ENCODE results near the gene TTI1.

TTI1 gene

GRCh38 chr20:37984018-37984785 is 49.1 kb downstream of the TTI1 start:
- Histone ChIP-seq H2AFZ (ENCODE audit: low read depth, low read length) (no peak overlapping the region), H3K9me3 (ENCODE audit: insufficient read depth, low read length, severe bottlenecking) (no peaks in the 10 kb centered on the region), H3K4me1 (ENCODE audit: insufficient read depth, low read length) (no peaks in the 10 kb centered on the region), H4K20me1 (ENCODE audit: insufficient read depth, low read length) (no peaks in the 10 kb centered on the region), H3K9ac (ENCODE audit: low read depth, low read length) (no peak overlapping the region), H3K4me3 (ENCODE audit: low read depth in 1 of 2, low read length in 2 of 2) (no peak overlapping the region), H3K4me2 (ENCODE audit: insufficient read depth, low read length) (no peak overlapping the region), H3K79me2 (ENCODE audit: insufficient read depth, low read length) (no peaks in the 10 kb centered on the region), H3K27me3 (ENCODE audit: insufficient read depth, low read length, poor library complexity) (no peaks in the 10 kb centered on the region), H3K27ac (ENCODE audit: low read length) (no peak overlapping the region), H3K36me3 (ENCODE audit: insufficient read depth, low read length) (peaks cover 69% of the 10 kb centered on the region)
- ATAC-seq (ENCODE audit: insufficient read depth, low read depth) (no peak), DNase-seq (no peak)
- no peak for TF ChIP-seq EZH2 (IDR thresholded peaks at IDR 0.05; ENCODE audit: borderline replicate concordance, low read depth, low read length, severe bottlenecking)
- no peak for TF ChIP-seq CTCF (IDR thresholded peaks at IDR 0.05; ENCODE audit: borderline replicate concordance, extremely low read depth, low read length, poor library complexity, severe bottlenecking)

DNA sequence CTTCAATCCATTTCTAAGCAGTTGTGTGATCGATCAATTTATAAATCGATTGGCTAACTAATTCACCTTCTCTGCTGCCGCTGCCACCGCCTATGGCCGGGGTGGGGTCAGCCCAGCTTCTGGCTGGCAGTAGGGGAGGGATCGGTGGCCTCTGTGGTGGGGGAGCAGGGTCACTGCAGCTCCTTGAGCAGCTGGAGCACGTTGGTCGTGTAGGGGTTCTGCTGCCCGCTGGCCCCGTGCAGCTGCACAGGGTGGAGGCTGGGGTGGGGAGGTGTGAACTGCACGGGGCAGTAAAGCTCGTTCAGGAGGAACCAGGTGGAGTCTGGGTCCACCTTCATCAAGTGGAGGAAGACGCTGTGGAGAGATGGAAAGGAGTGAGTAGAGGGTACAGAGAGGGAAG is 50.0 kb downstream of the TTI1 start:
- Histone ChIP-seq H3K36me3 (ENCODE audit: insufficient read depth, low read length) (peaks cover 60% of the 10 kb centered on the region), H3K9me3 (ENCODE audit: insufficient read depth, low read length, severe bottlenecking) (no peaks in the 10 kb centered on the region), H3K9ac (ENCODE audit: low read depth, low read length) (no peak overlapping the region), H3K79me2 (ENCODE audit: insufficient read depth, low read length) (no peaks in the 10 kb centered on the region), H3K4me2 (ENCODE audit: insufficient read depth, low read length) (no peak overlapping the region), H3K27me3 (ENCODE audit: insufficient read depth, low read length, poor library complexity) (no peaks in the 10 kb centered on the region), H3K4me1 (ENCODE audit: insufficient read depth, low read length) (no peaks in the 10 kb centered on the region), H2AFZ (ENCODE audit: low read depth, low read length) (no peak overlapping the region), H3K4me3 (ENCODE audit: low read depth in 1 of 2, low read length in 2 of 2) (no peak overlapping the region), H4K20me1 (ENCODE audit: insufficient read depth, low read length) (no peaks in the 10 kb centered on the region), H3K27ac (ENCODE audit: low read length) (no peak overlapping the region)
- DNase-seq = no peak
- no peak for ATAC-seq (ENCODE audit: insufficient read depth, low read depth)
- TF ChIP-seq CTCF (IDR thresholded peaks at IDR 0.05; ENCODE audit: borderline replicate concordance, extremely low read depth, low read length, poor library complexity, severe bottlenecking) = no peak

DNA sequence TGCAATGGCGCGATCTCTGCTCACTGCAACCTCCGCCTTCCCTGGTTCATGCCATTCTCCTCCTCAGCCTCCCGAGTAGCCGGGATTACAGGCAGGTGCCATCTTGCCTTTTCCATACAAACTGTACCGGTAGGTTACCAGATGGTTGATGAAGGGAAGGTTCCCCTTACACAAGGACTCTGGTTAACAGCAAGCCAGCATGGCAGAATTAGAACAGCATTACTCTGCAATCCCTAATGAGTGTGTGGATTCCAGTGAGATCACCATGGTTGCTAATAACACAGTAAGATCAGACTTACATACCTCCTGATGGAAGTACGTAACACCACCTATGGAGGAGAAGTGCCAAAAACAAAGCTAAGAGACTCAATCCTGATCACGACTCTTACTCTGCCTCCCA is 51.7 kb downstream of the TTI1 start:
- Histone ChIP-seq H3K4me2 (ENCODE audit: insufficient read depth, low read length) (no peak overlapping the region), H3K9me3 (ENCODE audit: insufficient read depth, low read length, severe bottlenecking) (no peaks in the 10 kb centered on the region), H3K79me2 (ENCODE audit: insufficient read depth, low read length) (no peaks in the 10 kb centered on the region), H3K36me3 (ENCODE audit: insufficient read depth, low read length) (peaks cover 44% of the 10 kb centered on the region), H3K4me1 (ENCODE audit: insufficient read depth, low read length) (no peaks in the 10 kb centered on the region), H3K27me3 (ENCODE audit: insufficient read depth, low read length, poor library complexity) (no peaks in the 10 kb centered on the region), H2AFZ (ENCODE audit: low read depth, low read length) (no peak overlapping the region), H3K9ac (ENCODE audit: low read depth, low read length) (no peak overlapping the region), H3K27ac (ENCODE audit: low read length) (no peak overlapping the region), H3K4me3 (ENCODE audit: low read depth in 1 of 2, low read length in 2 of 2) (no peak overlapping the region), H4K20me1 (ENCODE audit: insufficient read depth, low read length) (peaks cover 2% of the 10 kb centered on the region; the same call in 1 of the 2 replicates)
- DNase-seq (no peak), ATAC-seq (ENCODE audit: insufficient read depth, low read depth) (no peak)
- no peak for TF ChIP-seq CTCF (IDR thresholded peaks at IDR 0.05; ENCODE audit: borderline replicate concordance, extremely low read depth, low read length, poor library complexity, severe bottlenecking)
- no peak for TF ChIP-seq EZH2 (IDR thresholded peaks at IDR 0.05; ENCODE audit: borderline replicate concordance, low read depth, low read length, severe bottlenecking)
